T-helper 1 cell treated with Interleukin-12 subunit alpha and Interleukin-12 subunit beta and Interleukin-4 antibody, amounts not matched to agents 30 ng/mL and 1 ng/mL, for 36 hours (primary cell): ENCODE data around the gene SAMD4A. TPM values are rescaled to one million over a fixed set of nuclear protein-coding genes. Genes with fewer than 3 reads are reported as not detected.

Experiments used
- intact Hi-C: fragments of 100-400 bp; cut with micrococcal nuclease; formaldehyde crosslinking; loops from one replicate; pipeline ENCODE4 v1.15.1; 2024
- total RNA-seq: library from RNA; stranded (reverse); gene quantifications from 2 replicates; pipeline ENCODE4 v1.2.3, GENCODE V29; 2022

Gene SAMD4A
- total RNA-seq, 1 donor from 2014 or later: 0.56 TPM

DNA sequence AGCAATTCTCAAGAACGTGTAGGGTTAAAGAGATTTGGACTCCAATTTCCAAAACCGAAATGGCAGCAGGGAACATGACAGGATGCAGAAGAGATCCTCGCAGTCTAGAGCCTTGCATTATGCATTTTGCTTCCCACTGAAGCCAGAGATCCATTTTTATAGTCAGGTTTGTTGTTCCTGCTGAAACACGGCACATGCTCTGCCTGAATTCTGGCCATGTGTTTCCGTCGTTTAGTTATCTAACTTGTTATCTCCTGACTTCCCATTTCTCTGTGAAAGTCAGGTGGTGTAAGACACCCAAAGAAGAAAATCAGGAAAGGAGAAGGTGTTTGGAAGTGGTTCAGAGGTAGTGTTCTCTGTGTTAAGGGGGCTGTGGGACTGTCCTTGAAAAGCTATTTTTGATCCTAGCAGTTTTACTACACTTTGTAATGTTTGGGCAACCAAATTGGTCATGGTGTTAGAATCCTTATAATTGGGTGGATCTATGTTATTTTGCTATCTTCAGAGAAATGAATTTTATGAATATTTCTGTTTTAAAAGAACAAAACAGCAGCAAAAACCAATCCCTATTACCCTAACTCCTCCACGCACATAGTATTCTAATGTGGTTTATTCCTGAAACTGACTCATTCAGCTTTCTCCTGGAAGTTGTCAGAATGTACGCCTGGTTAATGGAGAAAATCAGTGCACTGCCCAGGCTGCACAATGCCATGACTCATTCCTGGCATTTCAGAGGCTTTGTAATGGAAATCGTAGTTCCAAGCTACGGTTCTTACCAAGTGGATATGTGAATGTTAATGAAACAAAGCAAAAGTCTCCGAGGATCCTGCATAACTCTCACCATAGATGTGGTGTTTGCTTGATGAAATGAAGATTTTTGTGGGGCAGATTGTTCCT lies 110.1 kb downstream of the SAMD4A start:
- intact Hi-C loops: no loop called here

- intact Hi-C loops: no loop called here
Observed at GRCh38 chr14:54680651-54681050, 113.7 kb downstream of the SAMD4A start.

DNA sequence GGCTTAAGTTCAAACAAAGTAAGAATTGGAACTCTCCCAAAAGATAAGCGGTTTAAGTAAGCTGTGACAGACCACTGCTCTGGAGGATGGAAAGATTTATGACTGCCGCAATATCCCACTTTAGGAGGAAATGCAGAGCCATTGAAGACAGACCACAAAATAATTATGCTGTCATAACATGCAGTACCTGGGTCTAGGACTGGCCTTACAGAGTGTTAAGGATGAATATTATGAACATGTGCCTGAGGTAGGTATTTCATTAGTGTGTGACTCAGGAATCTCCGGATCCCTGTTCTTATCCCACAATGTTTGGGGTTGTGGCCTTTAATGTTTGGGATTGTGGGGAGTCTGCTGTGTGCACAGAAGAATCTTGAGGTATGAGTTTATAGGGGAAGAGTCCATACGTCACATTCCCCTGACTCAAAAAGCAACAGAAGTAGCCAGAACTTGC lies 114.9 kb downstream of the SAMD4A start:
- intact Hi-C loops: no loop called here

DNA sequence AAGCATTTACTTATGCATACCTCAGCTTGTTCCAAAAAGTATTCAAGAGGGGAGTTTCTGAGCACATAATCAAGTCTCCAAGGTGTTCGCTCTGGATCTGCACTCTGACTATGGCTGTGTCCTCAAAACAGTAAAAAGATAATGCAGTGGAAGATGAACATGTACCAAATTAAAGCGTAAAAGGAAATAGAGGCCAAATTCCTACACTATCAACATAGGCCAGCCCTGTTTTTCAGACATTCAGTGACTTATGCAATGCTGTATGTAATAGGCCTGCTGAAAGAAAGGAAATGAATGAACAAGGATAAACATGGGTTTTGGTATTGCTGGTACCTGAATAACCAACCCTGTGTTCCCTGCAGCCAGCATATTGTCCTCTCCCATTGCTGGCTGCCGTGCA lies 115.7 kb downstream of the SAMD4A start:
- intact Hi-C loops: no loop called here

DNA sequence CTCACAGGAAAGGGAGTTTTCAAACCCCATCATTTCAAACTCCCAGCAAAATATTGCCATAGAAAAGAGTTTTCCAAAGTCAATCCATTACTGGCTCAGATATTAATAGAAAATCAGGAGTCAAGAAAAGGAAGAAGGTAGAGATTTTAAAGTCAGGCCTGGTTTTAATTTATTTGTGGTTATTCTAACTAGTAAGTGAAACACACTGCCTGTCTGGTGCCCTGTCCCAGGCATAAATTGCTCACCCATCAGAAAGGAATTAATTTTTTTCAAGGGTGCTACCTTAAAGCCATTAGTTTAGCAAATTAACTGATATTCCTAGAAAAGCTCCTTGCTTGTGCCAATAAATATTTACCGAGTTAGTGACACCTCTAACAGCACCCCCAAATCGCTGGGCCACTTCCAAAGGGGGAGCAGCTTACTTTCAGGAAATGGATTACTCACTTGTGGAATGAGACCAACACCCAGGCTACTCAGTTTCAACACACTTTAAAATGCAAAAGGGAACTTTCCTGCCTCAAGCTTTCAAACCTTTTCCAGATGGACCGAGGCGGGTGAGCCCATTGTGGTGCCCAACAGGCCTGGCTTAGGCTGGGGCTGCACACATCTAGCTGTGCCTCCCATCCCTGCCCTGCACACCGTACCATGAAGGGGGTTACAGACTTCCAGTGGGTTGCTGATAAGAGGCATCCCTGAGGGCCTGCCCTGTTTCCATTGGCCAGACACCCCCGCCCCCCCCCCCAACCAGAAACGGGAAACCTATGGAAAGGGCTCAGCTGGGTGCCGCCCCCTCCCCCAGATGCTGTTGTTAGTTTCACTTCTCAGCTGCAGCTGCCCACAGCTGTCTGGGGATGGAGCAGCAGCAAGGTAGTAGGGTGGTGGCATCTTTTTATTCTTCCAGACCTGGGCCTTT lies 117.2 kb downstream of the SAMD4A start:
- intact Hi-C loops: no loop called here

GRCh38 chr14:54685286-54685845 lies 118.4 kb downstream of the SAMD4A start:
- intact Hi-C loops: no loop called here

GRCh38 chr14:54686219-54686870 lies 119.4 kb downstream of the SAMD4A start:
- intact Hi-C loops: no loop called here

DNA sequence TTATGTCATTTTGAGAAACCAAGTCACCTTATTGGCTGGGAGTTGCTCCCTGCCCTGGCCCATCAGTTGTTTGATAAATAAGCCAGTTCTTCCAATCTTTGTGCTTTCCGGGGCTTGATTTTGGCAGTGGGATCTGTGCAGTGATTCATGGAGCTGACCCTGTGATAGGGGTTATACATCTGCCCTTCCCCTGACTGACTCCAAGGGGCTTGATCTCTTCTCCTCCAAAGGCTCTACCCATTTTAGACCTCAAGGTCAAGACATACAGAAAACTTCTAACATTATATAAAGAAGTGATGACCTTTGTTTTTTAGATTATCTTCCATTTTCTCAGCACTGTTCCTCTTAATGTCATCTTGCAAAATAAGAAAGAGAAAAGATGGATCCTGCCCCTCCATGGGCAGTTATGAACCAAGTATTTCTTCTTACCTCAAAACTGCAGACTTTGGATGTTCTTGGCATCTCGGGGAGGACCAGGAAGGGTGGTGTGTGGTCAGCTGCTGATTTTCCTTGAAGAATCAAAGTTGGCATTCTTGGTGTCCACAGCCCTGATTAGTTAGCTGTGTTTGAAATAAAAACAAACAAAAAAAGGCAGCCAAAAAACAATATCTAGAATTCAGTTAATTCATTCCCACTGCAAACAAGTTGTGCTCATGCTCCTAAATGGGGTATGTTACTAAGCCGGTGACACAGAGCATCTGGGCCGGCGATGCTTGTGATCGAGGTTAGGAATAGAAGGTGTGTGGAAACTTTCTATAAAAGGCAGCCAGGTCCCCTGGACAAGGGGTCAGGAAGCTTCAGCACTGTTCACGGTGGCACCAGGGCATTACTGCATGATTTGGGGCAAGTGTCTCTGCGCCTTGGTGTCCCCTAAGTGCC lies 120.2 kb downstream of the SAMD4A start:
- intact Hi-C loops: no loop called here

DNA sequence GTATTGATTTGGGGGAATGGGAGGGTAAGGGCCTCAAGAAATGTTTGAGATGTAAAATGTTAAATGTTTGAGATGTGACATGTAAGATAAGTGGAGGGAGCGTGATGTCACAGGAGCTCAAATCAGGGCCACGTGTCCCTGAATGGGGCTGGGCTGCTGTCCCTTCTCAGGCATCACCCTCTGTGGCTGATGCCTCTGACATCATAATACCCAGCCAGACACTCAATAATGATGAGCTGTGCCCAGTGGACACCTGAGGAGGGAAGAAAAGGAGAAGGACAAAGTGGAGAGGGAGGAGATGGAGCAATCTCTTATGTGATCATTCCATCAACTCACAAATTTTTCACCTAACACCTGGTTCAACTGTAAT lies 120.8 kb downstream of the SAMD4A start:
- intact Hi-C loops: no loop called here

- intact Hi-C loops: no loop called here
Observed at GRCh38 chr14:54688229-54688628, 121.3 kb downstream of the SAMD4A start.

DNA sequence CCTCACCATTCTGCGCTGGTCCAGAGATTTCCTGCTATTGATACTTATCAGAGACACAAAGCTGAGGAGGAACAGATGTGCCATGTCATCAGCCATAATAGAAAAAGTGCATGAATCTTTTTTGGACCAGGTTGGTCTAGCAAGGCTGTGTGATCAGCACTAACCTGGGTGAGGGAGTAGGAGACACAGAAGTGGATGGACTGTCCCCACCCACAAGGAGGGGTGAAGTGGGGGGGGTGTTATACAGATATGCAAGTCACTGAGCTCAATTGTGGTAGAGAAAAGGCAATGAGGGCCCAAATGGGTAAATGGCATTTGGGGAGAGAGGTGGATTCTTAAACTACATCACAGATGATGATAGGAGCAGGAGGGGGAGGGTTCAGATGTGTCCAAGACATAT lies 123.0 kb downstream of the SAMD4A start:
- intact Hi-C loops: loop anchor here (2.0 kb wide), 1 partner anchor 21 kb away; no protein-coding TSS in a partner anchor

DNA sequence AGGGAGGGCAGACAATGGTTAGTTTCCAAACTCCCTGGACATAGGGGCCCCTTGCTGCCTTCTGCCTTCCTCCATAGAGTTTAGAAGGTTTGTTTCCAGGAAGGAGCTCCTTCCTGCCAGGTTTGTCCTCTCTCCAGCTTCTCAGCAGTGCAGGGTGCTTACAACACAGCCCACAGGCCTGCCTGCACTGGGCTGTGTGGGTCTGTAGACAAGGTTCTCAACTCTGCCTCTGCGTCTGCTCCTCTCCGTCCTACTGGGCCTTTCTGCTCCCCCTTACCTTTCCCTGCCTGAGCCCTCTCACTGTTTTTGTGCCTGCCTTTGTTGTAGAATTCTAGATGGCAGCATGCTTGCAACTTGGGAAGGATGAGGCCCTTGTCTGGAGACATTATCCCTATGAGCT lies 124.0 kb downstream of the SAMD4A start:
- intact Hi-C loops: loop anchor here (1.0 to 2.0 kb wide), 3 partner anchors 22 to 127 kb away; no protein-coding TSS in a partner anchor

GRCh38 chr14:54691525-54692283 lies 124.8 kb downstream of the SAMD4A start:
- intact Hi-C loops: loop anchor here (1.0 to 2.0 kb wide), 3 partner anchors 23 to 127 kb away; no protein-coding TSS in a partner anchor

- intact Hi-C loops: no loop called here
Observed at GRCh38 chr14:54692284-54692772, 125.4 kb downstream of the SAMD4A start.

- intact Hi-C loops: no loop called here
Observed at GRCh38 chr14:54693761-54694160, 126.8 kb downstream of the SAMD4A start.

- intact Hi-C loops: no loop called here
Observed at GRCh38 chr14:54695196-54695595, 128.3 kb downstream of the SAMD4A start.

- intact Hi-C loops: no loop called here
Observed at GRCh38 chr14:54697001-54697400, 130.1 kb downstream of the SAMD4A start.

DNA sequence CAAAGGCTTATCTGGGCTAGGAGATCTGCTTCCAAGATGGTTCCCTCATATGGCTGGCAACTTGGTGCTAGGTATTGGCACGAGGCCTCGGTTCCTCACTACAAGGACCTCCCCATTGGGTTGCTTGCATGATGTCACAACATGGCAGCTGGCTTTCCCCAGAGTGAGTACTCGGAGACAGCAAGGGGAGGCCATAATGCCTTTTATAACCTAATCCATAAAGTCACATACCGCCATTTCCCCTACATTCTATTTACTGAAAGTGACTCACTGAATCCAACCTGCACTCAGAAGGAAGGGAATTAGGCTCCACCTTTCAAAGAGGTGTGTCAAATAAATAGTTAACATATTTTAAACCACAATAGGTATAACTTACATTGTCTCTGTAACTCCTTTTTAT lies 130.9 kb downstream of the SAMD4A start:
- intact Hi-C loops: no loop called here

GRCh38 chr14:54698501-54698900 lies 131.6 kb downstream of the SAMD4A start:
- intact Hi-C loops: no loop called here
